ENCODE data around the gene MBIP. TPM values are rescaled to one million over a fixed set of nuclear protein-coding genes. Genes with fewer than 3 reads are reported as not detected.

MBIP gene
- total and polyA plus RNA-seq, 4 donors, result 8.1 to 17.5 (median 10.3) TPM

- H3K27ac ChIP-seq (ENCODE audit: low read depth in 1 of 2, low read length in 2 of 2), result no peak overlapping the region
- DNase-seq (ENCODE audit: low spot score), result no peak
- H3K4me1 ChIP-seq (ENCODE audit: control insufficient read depth in 4 of 4, insufficient read depth in 4 of 4, low read length in 3 of 4), result no peaks in the 10 kb centered on the region
- H3K4me3 ChIP-seq (ENCODE audit: low read depth in 1 of 3, low read length in 3 of 3), result no peak overlapping the region
- 80% methylated on average over 8 of the region's 8 CpGs for WGBS
- TF ChIP-seq ATF3 (IDR thresholded peaks at IDR 0.05) (no peak), SP1 (IDR thresholded peaks at IDR 0.05) (no peak), FOXA2 (IDR thresholded peaks at IDR 0.05) (no peak), RXRA (IDR thresholded peaks at IDR 0.05) (no peak), CTCF (IDR thresholded peaks at IDR 0.05; ENCODE audit: low read depth, low read length, missing input control) (no peak), YY1 (IDR thresholded peaks at IDR 0.05) (no peak), RAD21 (IDR thresholded peaks at IDR 0.05) (no peak), ZBTB33 (IDR thresholded peaks at IDR 0.05) (no peak), JUND (IDR thresholded peaks at IDR 0.05) (no peak), MAX (IDR thresholded peaks at IDR 0.05) (no peak), HNF4A (conservative IDR thresholded peaks at IDR 0.05) (no peak), EGR1 (IDR thresholded peaks at IDR 0.05; ENCODE audit: low read depth in 2 of 2) (no peak), FOXA1 (IDR thresholded peaks at IDR 0.05) (no peak), HNF4G (IDR thresholded peaks at IDR 0.05) (no peak), TAF1 (conservative IDR thresholded peaks at IDR 0.05) (no peak), REST (IDR thresholded peaks at IDR 0.05) (no peak)
- no peaks in the 10 kb centered on the region for H3K36me3 ChIP-seq (ENCODE audit: control insufficient read depth in 4 of 4, insufficient read depth in 3 of 4, low read depth in 1 of 4, low read length in 3 of 4)
- H3K9ac ChIP-seq (ENCODE audit: low read depth in 1 of 2, low read length in 2 of 2), result no peak overlapping the region
- H3K9me3 ChIP-seq (ENCODE audit: control insufficient read depth in 4 of 4, low read length in 3 of 4), result peaks cover 0 to 4% (median 0%) of the 10 kb centered on the region in 4 donors
- no peaks in the 10 kb centered on the region for H3K27me3 ChIP-seq (ENCODE audit: control insufficient read depth in 4 of 4, insufficient read depth in 4 of 4, low read length in 3 of 4)
These were observed 66.3 kb downstream of the MBIP start for GRCh38 chr14:36254020-36254624.

Other genes starting within 250 kb of the MBIP start
- gene PTCSC3, start 143.9 kb downstream of the MBIP start, total RNA-seq, result not detected
- not detected for gene PTCSC3, start 143.9 kb downstream of the MBIP start, polyA plus RNA-seq
- gene NKX2-1, start 199.6 kb upstream of the MBIP start, total RNA-seq, result not detected
- not detected for gene NKX2-1, start 199.6 kb upstream of the MBIP start, polyA plus RNA-seq

Data from liver (tissue), 9 donors.